GM12878 (cell line): ENCODE measurements around the gene SPSB2. TPM values are rescaled to one million over a fixed set of nuclear protein-coding genes. Genes with fewer than 3 reads are reported as not detected.
A peak's percentile ranks its signal among the peaks of the same experiment; 100 is the strongest.

Experiments
- ASH2L ChIP-seq: fragments of 300-600, 200-600 bp; sonication (generic); IDR thresholded peaks from 2 replicates; pipeline ENCODE4 v1.6.1; 2017; ENCODE audit warnings: low read depth, mild to moderate bottlenecking, borderline replicate concordance
- BRCA1 ChIP-seq: IDR thresholded peaks from 2 replicates; pipeline ENCODE4 v1.6.1; 2011; ENCODE audit warnings: low read depth, low read length, improper control_type of control experiment
- CBX5 ChIP-seq: sonication (generic); IDR thresholded peaks from 2 replicates; pipeline ENCODE4 v1.6.1; 2016; ENCODE audit warnings: low read depth, moderate library complexity, mild to moderate bottlenecking, inconsistent platforms
- CREB1 ChIP-seq: IDR thresholded peaks from 2 replicates; pipeline ENCODE4 v1.6.1; 2012; ENCODE audit warnings: low read depth, mild to moderate bottlenecking, inconsistent platforms
- FOS ChIP-seq: IDR thresholded peaks from 3 replicates; pipeline ENCODE4 v1.6.1; 2011; ENCODE audit warnings: borderline replicate concordance; ENCODE audit not compliant: insufficient read length; ENCODE audit errors: extremely low read depth
- HDAC2 ChIP-seq: fragments of 200-600 bp; sonication (generic); IDR thresholded peaks from 2 replicates; pipeline ENCODE4 v1.6.1; 2017
- IRF4 ChIP-seq: IDR thresholded peaks from 2 replicates; pipeline ENCODE4 v1.6.1; 2011; ENCODE audit warnings: low read depth, low read length
- POLR2AphosphoS2 ChIP-seq: IDR thresholded peaks from 2 replicates; pipeline ENCODE4 v1.6.1; 2011; ENCODE audit warnings: low read depth, mild to moderate bottlenecking, low read length, improper control_type of control experiment, moderate library complexity
- RFX5 ChIP-seq: IDR thresholded peaks from 2 replicates; pipeline ENCODE4 v1.6.1; 2011; ENCODE audit warnings: low read depth, low read length, improper control_type of control experiment
- SUZ12 ChIP-seq: fragments of 200-600 bp; sonication (generic); IDR thresholded peaks from one replicate; pipeline ENCODE4 v1.6.1; 2018; ENCODE audit warnings: antibody characterized with exemption, mild to moderate bottlenecking; ENCODE audit not compliant: unreplicated experiment
- TBL1XR1 ChIP-seq: IDR thresholded peaks from 2 replicates; pipeline ENCODE4 v1.6.1; 2012; ENCODE audit warnings: low read depth, low read length, improper control_type of control experiment
- YBX1 ChIP-seq: fragments of 450-650 bp; IDR thresholded peaks from 2 replicates; pipeline ENCODE4 v1.6.1; 2016; ENCODE audit warnings: antibody characterized with exemption
- ZNF687 ChIP-seq: fragments of 450-650 bp; IDR thresholded peaks from 2 replicates; pipeline ENCODE4 v1.6.1; 2017; ENCODE audit warnings: mild to moderate bottlenecking, moderate library complexity
- polyA plus RNA-seq, 11 experiments: library from polyadenylated mRNA; depleted of rRNA in 4 of 11; unstranded in 6 of 11; stranded (reverse) in 5 of 11; fragments of >200 nt; fragmentation: Nextera tagmentation in 4 of 11; fragmentation: Illumina TruSeq in 1 of 11; extraction: Ambion mirVana in 4 of 11; extraction: Trizol in 1 of 11; gene quantifications; 1 replicate in 1 of 11; 2 replicates in 10 of 11; pipeline versions ENCODE4 v1.2.1 to v1.2.3, GENCODE V29; 2011 to 2016; ENCODE audit warnings: inconsistent platforms in 2 of 11, missing spikeins in 2 of 11, low read depth in 1 of 11
- total RNA-seq, 4 experiments: library from RNA; depleted of rRNA in 3 of 4; stranded (reverse); fragments of >200 nt in 3 of 4; fragmentation: Illumina TruSeq in 1 of 4; extraction: Trizol in 1 of 4; gene quantifications; 2 replicates each; pipeline versions ENCODE4 v1.2.1 to v1.2.3, GENCODE V29; 2013 to 2021
- TF ChIP-seq, protein P1 (sequence below): fragments of 450-650 bp; IDR thresholded peaks from 2 replicates; pipeline ENCODE4 v1.6.1; 2017; ENCODE audit warnings: mild to moderate bottlenecking, moderate library complexity
- TF ChIP-seq, protein P2 (sequence below): IDR thresholded peaks from 2 replicates; pipeline ENCODE4 v1.6.1; 2012; ENCODE audit warnings: low read depth, low read length, improper control_type of control experiment
- TF ChIP-seq, protein P3 (sequence below): fragments of 450-650 bp; IDR thresholded peaks from 2 replicates; pipeline ENCODE4 v1.6.1; 2017; ENCODE audit warnings: antibody characterized with exemption, mild to moderate bottlenecking, moderate library complexity

Gene SPSB2
- total and polyA plus RNA-seq, 10 of the 15 experiments (the other 5 are each of a cell fraction or from before 2014, with no cell fraction given) = 0.08 to 5.6 (median 2.7) TPM

DNA sequence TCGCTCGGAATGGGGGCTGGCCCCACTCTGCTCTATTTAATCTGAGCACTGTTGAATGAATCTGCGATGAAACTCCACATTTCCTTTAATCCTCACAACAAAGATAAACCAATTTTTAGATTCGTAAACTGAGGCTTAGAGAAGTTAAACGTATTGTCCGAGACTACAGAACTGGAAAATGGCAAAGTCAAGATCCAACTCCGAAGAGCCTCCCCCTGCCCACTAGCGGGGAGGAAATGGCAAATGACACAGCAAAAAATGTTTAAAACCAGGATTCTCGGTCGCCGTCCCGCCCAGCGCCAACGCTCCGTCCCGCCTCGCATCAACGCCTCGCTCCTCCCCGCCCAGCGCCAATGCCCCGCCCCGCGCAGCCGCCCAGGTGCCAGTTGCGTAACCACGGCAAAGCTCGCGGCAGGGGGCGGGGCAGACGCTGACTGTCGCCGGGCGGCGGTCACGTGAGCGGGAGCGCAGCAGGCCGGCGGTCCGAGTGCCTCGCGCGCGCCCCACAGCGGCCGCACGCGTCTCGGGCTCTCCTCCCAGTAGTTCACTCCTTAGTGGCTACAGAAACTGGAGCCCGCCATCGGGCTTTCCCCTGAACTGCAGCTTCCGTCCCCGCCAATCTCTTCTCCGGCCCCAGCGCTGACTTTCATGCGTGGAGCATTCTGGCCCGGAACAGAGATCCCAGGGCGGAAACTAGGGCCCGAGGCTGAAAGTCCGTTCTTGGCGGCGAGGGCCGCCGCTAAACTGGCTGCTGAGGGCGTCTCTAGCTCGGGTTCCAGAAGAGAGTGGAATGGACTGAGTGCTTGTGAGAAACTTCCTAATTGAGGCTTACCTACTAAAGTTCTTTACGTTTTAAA is 17.9 kb upstream of the SPSB2 start (continued):
- TF ChIP-seq, protein P1, sequence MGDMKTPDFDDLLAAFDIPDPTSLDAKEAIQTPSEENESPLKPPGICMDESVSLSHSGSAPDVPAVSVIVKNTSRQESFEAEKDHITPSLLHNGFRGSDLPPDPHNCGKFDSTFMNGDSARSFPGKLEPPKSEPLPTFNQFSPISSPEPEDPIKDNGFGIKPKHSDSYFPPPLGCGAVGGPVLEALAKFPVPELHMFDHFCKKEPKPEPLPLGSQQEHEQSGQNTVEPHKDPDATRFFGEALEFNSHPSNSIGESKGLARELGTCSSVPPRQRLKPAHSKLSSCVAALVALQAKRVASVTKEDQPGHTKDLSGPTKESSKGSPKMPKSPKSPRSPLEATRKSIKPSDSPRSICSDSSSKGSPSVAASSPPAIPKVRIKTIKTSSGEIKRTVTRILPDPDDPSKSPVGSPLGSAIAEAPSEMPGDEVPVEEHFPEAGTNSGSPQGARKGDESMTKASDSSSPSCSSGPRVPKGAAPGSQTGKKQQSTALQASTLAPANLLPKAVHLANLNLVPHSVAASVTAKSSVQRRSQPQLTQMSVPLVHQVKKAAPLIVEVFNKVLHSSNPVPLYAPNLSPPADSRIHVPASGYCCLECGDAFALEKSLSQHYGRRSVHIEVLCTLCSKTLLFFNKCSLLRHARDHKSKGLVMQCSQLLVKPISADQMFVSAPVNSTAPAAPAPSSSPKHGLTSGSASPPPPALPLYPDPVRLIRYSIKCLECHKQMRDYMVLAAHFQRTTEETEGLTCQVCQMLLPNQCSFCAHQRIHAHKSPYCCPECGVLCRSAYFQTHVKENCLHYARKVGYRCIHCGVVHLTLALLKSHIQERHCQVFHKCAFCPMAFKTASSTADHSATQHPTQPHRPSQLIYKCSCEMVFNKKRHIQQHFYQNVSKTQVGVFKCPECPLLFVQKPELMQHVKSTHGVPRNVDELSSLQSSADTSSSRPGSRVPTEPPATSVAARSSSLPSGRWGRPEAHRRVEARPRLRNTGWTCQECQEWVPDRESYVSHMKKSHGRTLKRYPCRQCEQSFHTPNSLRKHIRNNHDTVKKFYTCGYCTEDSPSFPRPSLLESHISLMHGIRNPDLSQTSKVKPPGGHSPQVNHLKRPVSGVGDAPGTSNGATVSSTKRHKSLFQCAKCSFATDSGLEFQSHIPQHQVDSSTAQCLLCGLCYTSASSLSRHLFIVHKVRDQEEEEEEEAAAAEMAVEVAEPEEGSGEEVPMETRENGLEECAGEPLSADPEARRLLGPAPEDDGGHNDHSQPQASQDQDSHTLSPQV = peak; percentile 92
- peak; percentile 14; the same call in 1 of the 2 replicates for TF ChIP-seq POLR2AphosphoS2
- peak; percentile 91 for TF ChIP-seq ZNF687
- TF ChIP-seq IRF4 = no peak
- TF ChIP-seq CBX5 = no peak; the same call in 1 of the 2 replicates
- no peak for TF ChIP-seq RFX5
- TF ChIP-seq BRCA1 = no peak
- TF ChIP-seq FOS = no peak
- TF ChIP-seq YBX1 = no peak
- TF ChIP-seq SUZ12 = no peak
- TF ChIP-seq TBL1XR1 = 0 out of 2 replicates have a peak, but pooled peaks have one; percentile 49
- TF ChIP-seq, protein P2, sequence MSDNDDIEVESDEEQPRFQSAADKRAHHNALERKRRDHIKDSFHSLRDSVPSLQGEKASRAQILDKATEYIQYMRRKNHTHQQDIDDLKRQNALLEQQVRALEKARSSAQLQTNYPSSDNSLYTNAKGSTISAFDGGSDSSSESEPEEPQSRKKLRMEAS = peak; percentile 88
- TF ChIP-seq, protein P3, sequence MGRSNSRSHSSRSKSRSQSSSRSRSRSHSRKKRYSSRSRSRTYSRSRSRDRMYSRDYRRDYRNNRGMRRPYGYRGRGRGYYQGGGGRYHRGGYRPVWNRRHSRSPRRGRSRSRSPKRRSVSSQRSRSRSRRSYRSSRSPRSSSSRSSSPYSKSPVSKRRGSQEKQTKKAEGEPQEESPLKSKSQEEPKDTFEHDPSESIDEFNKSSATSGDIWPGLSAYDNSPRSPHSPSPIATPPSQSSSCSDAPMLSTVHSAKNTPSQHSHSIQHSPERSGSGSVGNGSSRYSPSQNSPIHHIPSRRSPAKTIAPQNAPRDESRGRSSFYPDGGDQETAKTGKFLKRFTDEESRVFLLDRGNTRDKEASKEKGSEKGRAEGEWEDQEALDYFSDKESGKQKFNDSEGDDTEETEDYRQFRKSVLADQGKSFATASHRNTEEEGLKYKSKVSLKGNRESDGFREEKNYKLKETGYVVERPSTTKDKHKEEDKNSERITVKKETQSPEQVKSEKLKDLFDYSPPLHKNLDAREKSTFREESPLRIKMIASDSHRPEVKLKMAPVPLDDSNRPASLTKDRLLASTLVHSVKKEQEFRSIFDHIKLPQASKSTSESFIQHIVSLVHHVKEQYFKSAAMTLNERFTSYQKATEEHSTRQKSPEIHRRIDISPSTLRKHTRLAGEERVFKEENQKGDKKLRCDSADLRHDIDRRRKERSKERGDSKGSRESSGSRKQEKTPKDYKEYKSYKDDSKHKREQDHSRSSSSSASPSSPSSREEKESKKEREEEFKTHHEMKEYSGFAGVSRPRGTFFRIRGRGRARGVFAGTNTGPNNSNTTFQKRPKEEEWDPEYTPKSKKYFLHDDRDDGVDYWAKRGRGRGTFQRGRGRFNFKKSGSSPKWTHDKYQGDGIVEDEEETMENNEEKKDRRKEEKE = peak; percentile 56; the same call in 1 of the 2 replicates
- TF ChIP-seq HDAC2 = no peak
- TF ChIP-seq CREB1 = 0 out of 2 replicates have a peak, but pooled peaks have one; percentile 48
- no peak for TF ChIP-seq ASH2L
- TF ChIP-seq, all 136 proteins: peak for 70
